ELF-1 (cell line): ENCODE results near the gene FIGNL1.
"Not testable (repeated sequence)": the region's sequence is repeated elsewhere in the genome, so short reads cannot be mapped to it uniquely, and the experiment has no call there.

Experiments
- DNase-seq: peaks from one replicate; pipeline ENCODE4 v3.0.0-alpha.2; 2016; ENCODE audit warnings: low read depth, low spot score

The FIGNL1 gene

GRCh38 chr7:50470250-50471163 is 20.4 kb upstream of the FIGNL1 start:
- DNase-seq: no peak

- no peak for DNase-seq
Measured at GRCh38 chr7:50469181-50469580, 19.0 kb upstream of the FIGNL1 start.

DNA sequence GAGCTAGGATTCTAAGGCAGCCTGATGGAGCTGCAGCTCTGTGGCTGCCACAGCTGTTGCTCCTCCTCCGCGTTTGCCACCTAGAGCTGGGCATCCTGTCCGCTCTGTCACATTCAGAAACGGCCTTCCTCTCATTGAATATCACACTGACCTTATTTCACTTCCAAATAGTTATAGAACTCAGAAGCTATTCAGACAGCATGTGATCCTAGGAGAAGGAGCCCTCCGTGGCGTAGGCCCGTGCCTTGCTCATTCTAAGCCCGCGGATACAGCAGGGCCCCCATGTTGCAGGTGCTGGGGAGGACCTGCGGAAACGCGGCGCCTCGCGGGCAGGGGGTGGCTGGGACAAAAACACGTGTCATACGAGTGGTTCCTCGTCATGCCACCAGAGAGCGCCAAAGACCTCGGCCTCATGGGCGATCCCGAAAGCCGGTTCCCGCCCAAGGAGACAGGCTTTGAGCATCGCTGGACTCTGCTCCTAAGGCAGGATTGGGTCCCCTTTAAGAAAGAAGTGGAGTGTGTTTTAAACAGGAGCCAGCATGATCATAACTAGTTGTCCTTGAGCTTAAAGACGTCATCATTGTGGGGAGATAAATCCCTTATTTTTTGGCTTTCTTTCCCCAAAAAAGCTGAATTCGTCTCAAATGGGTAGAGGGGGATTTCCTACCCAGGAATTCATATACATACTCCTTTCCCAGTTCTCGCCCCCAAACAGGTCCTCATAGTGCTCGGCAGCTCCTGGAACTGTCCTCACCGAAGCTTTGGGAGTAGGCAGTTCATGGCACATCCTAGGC is 17.9 kb upstream of the FIGNL1 start:
- DNase-seq: peak; percentile 82

DNA sequence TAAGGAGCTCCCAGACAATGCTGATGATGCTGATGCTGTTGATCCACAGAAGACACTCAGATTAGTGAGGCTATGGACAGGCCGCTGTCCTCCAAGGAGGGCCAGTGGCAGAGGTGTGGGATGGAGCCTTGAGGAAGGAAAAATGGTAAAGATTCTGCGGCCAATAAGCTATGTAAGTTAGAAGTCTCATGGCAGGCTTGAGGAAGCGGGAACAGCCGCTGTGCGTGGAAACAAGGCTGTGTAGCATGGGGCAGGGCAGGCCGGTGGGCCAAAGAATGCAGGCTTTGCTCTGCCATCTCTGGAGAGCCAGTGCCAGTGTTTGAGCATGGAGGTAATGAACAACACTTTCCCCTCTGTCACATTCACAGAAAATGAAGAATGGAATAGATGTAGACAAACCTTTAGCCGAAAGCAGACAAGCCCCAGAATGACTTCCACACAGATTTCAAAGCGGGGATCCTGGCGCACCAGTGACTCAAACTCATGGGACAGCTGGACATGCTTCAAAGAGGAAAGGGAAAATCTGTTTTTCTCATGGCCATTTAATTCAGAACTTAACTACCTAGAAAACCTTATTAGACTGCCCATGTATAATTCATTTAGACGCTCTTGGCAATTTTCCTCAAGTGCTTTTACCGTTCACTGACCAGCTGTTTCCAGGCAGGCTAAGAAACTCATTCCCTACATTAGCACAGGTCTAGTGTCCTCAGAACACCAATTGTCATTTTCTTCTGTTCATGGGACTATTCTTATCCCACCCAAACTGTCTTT is 16.9 kb upstream of the FIGNL1 start:
- no peak for DNase-seq

- DNase-seq: no peak
Measured at GRCh38 chr7:50463035-50463434, 12.9 kb upstream of the FIGNL1 start.

- DNase-seq: no peak
Measured at GRCh38 chr7:50462361-50462760, 12.2 kb upstream of the FIGNL1 start.

GRCh38 chr7:50461695-50462094 is 11.5 kb upstream of the FIGNL1 start:
- no peak for DNase-seq

DNA sequence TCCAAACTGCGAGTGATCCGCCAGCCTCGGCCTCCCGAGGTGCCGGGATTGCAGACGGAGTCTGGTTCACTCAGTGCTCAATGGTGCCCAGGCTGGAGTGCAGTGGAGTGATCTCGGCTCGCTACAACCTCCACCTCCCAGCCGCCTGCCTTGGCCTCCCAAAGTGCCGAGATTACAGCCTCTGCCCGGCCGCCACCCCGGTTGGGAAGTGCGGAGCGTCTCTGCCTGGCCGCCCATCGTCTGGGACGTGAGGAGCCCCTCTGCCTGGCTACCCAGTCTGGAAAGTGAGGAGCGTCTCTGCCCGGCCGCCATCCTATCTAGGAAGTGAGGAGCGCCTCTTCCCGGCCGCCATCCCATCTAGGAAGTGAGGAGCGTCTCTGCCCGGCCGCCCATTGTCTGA is 9.0 kb upstream of the FIGNL1 start:
- not testable (repeated sequence) for DNase-seq

- not testable (repeated sequence) for DNase-seq
Measured at GRCh38 chr7:50458651-50459050, 8.5 kb upstream of the FIGNL1 start.

DNA sequence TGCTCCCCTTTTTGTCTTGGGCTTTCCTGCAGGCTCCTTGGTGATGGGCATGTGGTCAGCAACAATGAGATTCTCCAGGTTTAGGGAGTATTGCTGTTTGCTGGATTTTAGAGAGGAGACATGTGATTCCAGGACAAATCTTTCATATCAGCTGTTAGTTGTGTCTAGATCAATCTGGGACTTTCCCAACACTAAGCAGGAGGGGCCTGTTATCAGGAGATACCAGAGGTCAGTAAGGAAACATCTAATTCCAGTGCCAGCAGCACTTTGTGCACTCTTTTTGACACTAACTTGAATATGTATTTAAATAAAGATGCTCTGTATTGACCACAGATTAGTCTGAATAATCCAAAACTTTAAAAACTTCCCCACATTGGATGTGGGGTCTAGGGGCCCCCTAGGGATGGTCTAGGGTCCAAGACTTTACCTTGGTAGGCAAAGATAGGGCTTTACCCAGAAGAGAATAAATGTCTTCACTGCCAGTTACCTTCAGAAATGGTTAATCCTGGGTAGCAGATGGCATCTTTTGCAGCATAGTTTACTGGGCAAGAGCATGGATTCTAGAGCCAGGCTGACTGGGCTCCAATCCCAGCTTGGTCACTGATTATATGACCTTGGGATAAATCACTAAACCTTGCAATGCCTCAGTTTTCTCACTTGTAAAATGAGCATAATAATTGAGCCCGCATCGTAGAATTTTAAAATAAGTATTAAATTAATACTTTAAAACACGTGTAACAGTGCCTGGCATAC is 6.4 kb upstream of the FIGNL1 start:
- DNase-seq: no peak

DNA sequence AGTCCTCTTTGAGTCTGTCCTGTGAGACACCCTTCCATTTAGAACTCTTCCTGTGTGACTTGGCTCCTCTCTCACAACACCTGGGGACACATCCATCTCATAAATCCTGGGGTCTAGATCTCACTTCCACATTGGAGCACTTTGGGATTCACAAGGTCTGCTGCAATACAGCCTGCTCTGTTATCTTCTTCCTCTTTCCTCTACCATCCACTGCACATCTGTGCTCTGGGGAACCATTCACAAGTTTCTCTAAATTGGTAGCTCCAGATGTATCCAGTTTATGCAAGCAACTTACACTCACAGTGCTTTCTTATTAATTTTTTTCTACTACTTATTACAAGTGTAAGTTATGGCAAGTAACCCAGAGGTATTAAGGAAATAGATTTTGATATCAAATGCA is 5.5 kb upstream of the FIGNL1 start:
- no peak for DNase-seq

- no peak for DNase-seq
Measured at GRCh38 chr7:50454968-50455367, 4.8 kb upstream of the FIGNL1 start.

DNA sequence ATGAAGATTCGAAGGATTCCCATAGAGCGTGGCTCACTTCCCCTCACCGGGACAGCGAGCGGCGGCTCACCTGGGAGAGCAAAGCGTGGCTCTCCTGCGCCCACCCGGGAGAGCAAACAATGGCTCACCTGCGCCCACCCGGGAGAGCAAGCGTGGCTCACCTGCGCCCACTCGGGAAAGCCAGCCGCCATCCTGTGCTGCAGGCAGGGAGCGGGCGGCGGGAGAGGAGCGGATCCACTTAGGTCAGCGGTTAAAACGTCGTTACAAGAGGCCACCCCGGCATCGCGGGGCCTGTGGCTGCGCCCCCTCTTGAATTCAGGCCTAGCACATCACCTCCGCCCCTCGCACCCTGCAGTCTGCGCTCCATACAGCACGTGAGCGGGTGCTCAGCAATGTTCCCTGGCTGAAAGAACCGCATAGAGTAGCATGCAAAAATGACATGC is 461 bp upstream of the FIGNL1 start:
- DNase-seq: peak; percentile 11

- DNase-seq: no peak
Measured at GRCh38 chr7:50449501-50449880, 659 bp downstream of the FIGNL1 start.

DNA sequence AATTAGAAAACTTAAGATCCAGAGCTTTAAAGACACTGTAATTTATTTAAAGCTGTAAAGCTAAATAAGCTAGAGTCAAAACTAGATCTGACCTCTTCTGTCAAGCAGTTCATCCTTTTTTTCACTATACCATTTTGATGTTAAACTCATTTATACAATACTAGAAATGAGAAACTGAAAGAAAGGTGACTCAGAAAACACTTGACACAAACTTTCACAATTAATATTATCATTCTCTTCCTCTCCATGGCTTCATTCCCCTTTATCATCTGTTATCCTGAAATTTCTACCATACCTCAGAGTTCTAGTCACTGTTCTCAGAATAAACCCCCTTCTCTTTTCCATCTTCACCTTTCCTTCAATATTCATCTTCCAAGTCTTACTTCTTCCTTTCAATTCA is 1.3 kb downstream of the FIGNL1 start:
- DNase-seq: no peak

DNA sequence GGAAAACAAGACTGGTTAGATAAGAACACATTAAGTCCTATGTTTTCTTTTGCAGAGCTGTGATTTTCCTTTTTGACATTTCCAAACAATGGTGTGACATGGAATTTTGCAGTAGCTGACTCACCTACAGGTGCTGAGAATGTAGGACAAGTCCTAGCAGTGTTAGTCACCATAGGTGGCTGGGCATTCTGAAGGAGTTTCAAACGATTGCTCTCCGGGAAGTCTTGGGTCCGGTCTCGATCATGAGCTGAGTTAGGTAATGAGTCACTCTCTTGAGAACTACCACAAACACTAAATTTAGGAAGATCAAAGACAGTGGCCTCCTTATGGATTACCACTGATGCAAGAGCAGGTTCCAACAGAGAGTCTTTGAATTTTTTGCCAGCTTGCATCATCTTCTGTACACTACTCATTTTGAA is 3.6 kb downstream of the FIGNL1 start:
- peak; percentile 4 for DNase-seq

DNA sequence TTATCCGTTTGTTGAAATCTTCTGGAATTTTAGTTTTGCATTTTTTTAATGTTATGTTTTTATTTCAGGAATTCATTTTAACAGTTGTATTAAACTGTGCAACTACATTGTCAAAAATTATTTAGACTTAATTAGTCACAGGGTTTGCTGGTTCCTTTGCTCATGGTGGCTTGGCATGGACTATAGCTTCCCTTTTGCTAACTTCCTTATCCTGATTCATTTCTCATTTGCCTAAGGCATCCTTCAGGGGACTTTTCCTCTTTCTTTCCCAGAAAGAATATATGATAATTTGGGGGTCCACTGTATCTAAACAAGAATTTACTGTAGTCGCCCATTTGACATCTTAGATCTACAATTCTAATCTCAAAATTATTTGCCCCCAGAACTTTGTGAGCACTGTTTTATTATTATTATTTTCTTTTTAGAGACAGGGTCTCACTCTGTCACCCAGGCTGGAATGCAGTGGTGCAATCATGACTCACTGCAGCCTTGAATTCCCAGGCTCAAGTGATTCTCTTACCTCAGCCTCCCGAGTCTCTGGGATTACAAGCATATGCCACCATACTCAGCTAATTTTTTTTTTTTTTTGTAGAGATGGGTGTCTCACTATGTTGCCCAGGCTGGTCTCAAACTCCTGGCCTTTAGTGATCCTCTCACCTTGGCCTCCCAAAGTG is 13.9 kb downstream of the FIGNL1 start:
- DNase-seq: peak; percentile 17

- no peak for DNase-seq
Measured at GRCh38 chr7:50431722-50432305, 18.3 kb downstream of the FIGNL1 start.

DNA sequence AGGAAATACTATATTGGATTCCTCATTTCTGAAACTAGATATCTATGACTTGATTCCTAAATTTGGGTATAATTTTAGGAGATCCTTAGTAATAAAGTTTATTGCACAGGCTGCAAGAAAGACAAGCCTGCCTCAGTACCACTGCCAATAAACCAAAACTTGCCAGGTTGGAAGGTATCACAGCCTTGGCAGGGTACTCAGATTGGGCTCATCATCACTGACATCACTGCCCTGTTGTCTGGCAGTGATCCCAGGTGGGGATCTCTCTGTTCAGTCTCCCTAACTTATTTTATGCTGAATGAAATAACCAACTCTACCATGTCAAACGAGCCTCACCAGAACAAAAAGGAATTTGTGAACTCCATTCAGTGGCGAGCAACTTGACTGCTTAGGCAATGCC is 18.8 kb downstream of the FIGNL1 start:
- no peak for DNase-seq

DNA sequence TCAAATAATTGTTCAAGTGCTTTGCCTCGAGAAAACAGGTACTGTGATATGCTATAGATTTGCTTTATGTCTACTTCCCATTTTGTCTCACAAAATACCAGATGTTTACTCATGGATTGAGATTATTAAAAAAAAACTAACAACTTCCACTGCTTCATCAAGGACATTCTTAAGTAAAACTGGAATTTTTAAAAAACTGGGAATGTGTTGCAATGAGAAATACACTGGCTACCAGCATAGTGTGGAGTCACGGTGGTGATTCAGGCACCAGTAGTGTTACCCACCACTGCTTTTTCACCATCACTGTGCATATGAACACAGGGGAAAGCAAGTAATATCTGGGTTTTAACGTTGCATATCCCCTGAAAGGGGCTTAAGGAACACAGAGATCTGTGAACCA is 21.2 kb downstream of the FIGNL1 start:
- DNase-seq: no peak
